ENCODE data around the gene EVI5. TPM values are rescaled to one million over a fixed set of nuclear protein-coding genes. Genes with fewer than 3 reads are reported as not detected.
"Not testable (repeated sequence)": the region's sequence is repeated elsewhere in the genome, so short reads cannot be mapped to it uniquely, and the experiment has no call there.

The EVI5 gene
- total and polyA plus RNA-seq, 11 donors = 3.5 to 34.6 (median 23.5) TPM

DNA sequence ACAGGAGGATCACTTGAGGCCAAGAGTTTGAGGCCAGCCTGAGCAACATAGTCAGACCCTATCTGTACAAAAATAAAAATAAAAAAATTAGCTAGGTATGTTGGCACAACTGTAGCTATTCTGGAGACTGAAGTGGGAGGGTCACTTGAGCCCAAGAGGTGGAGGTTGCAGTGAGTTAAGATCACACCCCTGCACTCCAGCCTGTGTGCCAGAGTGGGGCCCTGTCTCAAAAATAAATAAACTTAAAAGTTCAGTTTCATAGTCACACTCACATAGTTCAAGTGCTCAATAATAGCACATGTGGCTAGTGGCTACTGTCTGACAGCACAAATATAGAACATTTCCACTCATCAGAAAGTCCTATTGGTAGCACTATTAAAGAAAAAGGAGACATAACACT, 5.2 kb upstream of the EVI5 start:
- Histone ChIP-seq H3K27me3 (no peaks in the 10 kb centered on the region), H3K36me3 (no peaks in the 10 kb centered on the region), H3K4me1 (peaks cover 0 to 23% (median 6%) of the 10 kb centered on the region in 12 donors), H3K27ac (peak overlapping the region in 1 of 12 donors; percentile 7), H3K9me3 (peaks cover 0 to 7% (median 0%) of the 10 kb centered on the region in 12 donors), H3K4me3 (no peak overlapping the region)
- DNase-seq (no peak), ATAC-seq (no peak)
- intact Hi-C loops (cut with DNase I) = loop anchor here in 1 of 10 donors (5.0 kb wide), 1 partner anchor 42 kb away; the partner anchor contains the start of gene RPL5
- no peak for TF ChIP-seq POLR2A (IDR thresholded peaks at IDR 0.05)
- TF ChIP-seq, protein P1, sequence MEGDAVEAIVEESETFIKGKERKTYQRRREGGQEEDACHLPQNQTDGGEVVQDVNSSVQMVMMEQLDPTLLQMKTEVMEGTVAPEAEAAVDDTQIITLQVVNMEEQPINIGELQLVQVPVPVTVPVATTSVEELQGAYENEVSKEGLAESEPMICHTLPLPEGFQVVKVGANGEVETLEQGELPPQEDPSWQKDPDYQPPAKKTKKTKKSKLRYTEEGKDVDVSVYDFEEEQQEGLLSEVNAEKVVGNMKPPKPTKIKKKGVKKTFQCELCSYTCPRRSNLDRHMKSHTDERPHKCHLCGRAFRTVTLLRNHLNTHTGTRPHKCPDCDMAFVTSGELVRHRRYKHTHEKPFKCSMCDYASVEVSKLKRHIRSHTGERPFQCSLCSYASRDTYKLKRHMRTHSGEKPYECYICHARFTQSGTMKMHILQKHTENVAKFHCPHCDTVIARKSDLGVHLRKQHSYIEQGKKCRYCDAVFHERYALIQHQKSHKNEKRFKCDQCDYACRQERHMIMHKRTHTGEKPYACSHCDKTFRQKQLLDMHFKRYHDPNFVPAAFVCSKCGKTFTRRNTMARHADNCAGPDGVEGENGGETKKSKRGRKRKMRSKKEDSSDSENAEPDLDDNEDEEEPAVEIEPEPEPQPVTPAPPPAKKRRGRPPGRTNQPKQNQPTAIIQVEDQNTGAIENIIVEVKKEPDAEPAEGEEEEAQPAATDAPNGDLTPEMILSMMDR (IDR thresholded peaks at IDR 0.05) = no peak

DNA sequence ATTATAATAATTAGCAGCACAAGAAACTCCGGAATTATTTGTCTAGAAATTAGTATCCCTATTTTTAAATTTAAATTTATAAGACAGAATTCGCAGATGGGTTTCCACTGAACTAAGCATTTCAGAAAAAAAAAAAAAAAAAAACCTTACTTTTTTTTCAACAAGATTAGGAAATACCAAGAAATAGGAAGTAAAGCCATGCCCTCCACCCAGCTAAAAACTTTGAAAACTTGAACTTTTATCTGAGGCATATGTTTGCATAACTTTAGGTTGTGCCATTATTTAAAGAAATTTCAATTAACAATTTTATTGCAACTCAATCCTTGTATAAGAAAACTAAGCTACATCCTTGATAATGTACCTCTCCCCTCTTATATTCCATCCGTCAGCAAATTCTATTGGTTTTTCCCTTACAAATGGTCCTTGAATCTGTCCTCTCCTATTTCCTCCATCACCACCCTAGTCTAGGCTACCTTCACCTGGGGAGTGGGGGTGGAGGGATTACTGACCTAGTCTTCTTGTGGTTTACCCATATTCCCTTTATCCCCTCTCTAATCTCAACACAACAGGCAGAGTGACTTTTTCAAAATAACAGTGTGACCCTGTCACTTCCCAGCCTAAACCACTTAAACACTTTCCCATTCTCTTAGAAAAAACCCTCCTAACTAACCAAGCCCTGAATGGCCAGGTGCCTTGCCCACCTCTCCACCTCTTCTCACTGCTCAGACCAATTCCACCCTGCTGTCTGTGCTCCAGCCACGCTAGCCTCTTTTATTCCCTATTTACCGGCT, 1.4 kb upstream of the EVI5 start:
- ATAC-seq (no peak), DNase-seq (no peak)
- 84 to 88% (median 85%) methylated on average over 5 of the region's 5 CpGs for WGBS, 4 donors
- H3K36me3 ChIP-seq = no peaks in the 10 kb centered on the region
- no peaks in the 10 kb centered on the region for H3K9me3 ChIP-seq
- H3K27ac ChIP-seq = peak overlapping the region in 7 of 12 donors; percentile 94 to 98 (median 97)
- no peak for TF ChIP-seq POLR2A (IDR thresholded peaks at IDR 0.05)
- TF ChIP-seq, protein P1 (IDR thresholded peaks at IDR 0.05) = no peak
- H3K4me1 ChIP-seq = peaks cover 0 to 39% (median 17%) of the 10 kb centered on the region in 12 donors
- H3K27me3 ChIP-seq = peaks cover 0 to 3% (median 0%) of the 10 kb centered on the region in 9 donors
- peak overlapping the region in 8 of 12 donors; percentile 77 to 95 (median 82) for H3K4me3 ChIP-seq
- intact Hi-C loops (cut with DNase I) = loop anchor here in 1 of 10 donors (5.0 kb wide), 1 partner anchor 46 kb away; the partner anchor contains the start of gene RPL5

DNA sequence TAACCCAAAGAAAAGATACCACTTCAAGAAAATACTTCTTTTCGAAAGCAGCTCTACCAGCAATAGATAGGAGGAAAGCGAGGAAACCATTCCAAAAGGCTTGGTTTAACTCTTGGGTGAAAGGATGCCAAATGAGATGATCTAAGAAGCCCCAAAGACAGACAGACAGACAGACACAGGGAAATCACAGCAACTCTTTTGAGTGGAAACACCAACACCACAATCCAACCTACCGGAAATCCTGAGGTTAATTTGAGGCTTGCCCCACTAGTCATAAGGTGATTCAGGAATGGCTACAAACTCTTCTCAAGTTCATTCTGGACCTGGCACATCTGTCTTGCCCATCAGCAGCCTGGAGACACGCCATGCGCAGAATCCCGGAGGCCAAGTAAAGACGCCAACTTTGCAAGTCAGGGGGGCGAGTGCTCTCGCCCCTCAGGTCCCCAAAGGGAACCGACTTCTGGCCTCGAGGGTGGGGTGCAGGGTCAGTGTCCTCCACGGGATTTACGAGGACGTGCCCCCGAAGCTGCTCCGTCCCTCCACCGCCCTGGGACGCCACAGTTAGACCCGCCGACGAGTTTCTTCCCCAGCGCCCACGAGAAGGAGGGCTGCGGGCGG, 778 bp downstream of the EVI5 start:
- no peak for TF ChIP-seq POLR2A (IDR thresholded peaks at IDR 0.05)
- TF ChIP-seq, protein P1 (IDR thresholded peaks at IDR 0.05) = no peak
- peak in 2 of 5 donors; percentile 49 to 63 for DNase-seq
- intact Hi-C loops (cut with DNase I) = loop anchor here in 3 of 10 donors (2.0 to 5.0 kb wide), 5 partner anchors 21 to 49 kb away; partner anchors contain the start of gene RPL5 (in 2 of the 3)

DNA sequence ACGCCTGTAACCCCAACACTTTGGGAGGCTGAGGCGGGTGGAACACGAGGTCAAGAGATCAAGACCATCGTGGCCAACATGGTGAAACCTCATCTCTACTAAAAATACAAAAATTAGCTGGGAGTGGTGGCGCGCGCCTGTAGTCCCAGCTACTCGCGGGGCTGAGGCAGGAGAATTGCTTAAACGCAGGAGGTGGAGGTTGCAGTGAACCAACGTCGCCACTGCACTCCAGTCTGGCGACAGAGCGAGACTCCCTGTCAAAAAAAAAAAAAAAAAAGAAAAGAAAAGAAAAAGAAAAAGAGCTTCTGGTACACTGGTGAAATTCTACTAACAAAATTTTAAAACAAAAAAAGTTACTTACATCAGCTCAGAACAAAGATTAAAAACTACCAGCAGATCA, 1.4 kb downstream of the EVI5 start:
- ATAC-seq, H3K36me3 ChIP-seq, H3K27me3 ChIP-seq, H3K9me3 ChIP-seq: not testable (repeated sequence)
- peak overlapping the region; percentile 64 to 95 (median 81) for H3K4me3 ChIP-seq
- peak overlapping the region in 11 of 12 donors; percentile 94 to 99 (median 97) for H3K27ac ChIP-seq
- peaks cover 0 to 41% (median 25%) of the 10 kb centered on the region in 12 donors for H3K4me1 ChIP-seq
- peak in 1 of 5 donors; percentile 33 for DNase-seq
- TF ChIP-seq, protein P1 (IDR thresholded peaks at IDR 0.05) = peak in 4 of 12 donors; percentile 18 to 33 (median 29)
- intact Hi-C loops (cut with DNase I) = loop anchor here in 2 of 10 donors (5.0 kb wide), 2 partner anchors 36 to 49 kb away; partner anchors contain the start of gene RPL5 (in 1 of the 2)
- WGBS, 4 donors = 50 to 57% (median 52%) methylated on average over 14 of the region's 14 CpGs

More for the DNA sequence above, 778 bp downstream of the EVI5 start:
- Histone ChIP-seq H3K4me1 (peaks cover 0 to 39% (median 22%) of the 10 kb centered on the region in 12 donors), H3K27ac (peak overlapping the region; percentile 94 to 99 (median 97)), H3K27me3 (peaks cover 0 to 3% (median 0%) of the 10 kb centered on the region in 9 donors), H3K36me3 (no peaks in the 10 kb centered on the region), H3K4me3 (peak overlapping the region; percentile 64 to 95 (median 81)), H3K9me3 (no peaks in the 10 kb centered on the region)
- 1% methylated on average over 5 to 25 of the region's 25 CpGs for WGBS, 4 donors
- ATAC-seq = peak in 1 of 4 donors; percentile 2
